Naive B cell (primary cell): ENCODE measurements around the gene ATXN7L2. TPM values are rescaled to one million over a fixed set of nuclear protein-coding genes. Genes with fewer than 3 reads are reported as not detected.

Experiments
- ATAC-seq, 2 donors: fragments of 150-1000 bp; cut with Tn5 transposase; 2 replicates each; pipeline ENCODE4 v1.10.0; 2021; ENCODE audit warnings: low read depth in 2 of 2, mild to moderate bottlenecking in 2 of 2, moderate library complexity in 2 of 2
- DNase-seq: peaks from one replicate; pipeline ENCODE4 v3.0.0; 2022
- H3K27ac Mint-ChIP-seq, 6 donors: one replicate each; pipeline ENCODE4 v1.8.0; 2020 to 2022; ENCODE audit warnings: mild to moderate bottlenecking in 6 of 6, mixed read lengths in 6 of 6, moderate library complexity in 5 of 6, inconsistent platforms in 2 of 6
- H3K27me3 Mint-ChIP-seq, 3 donors: one replicate each; pipeline ENCODE4 v1.8.0; 2021 to 2022; ENCODE audit warnings: mixed read lengths in 3 of 3, mild to moderate bottlenecking in 1 of 3
- H3K36me3 Mint-ChIP-seq, 2 donors: one replicate each; pipeline ENCODE4 v1.8.0; 2020 to 2022; ENCODE audit warnings: mixed read lengths in 2 of 2, inconsistent platforms in 1 of 2, mild to moderate bottlenecking in 1 of 2
- H3K4me1 Mint-ChIP-seq, 3 donors: one replicate each; pipeline ENCODE4 v1.8.0; 2020 to 2022; ENCODE audit warnings: mixed read lengths in 3 of 3, inconsistent platforms in 1 of 3, mild to moderate bottlenecking in 1 of 3, moderate library complexity in 1 of 3
- H3K4me3 Mint-ChIP-seq, 8 donors: one replicate each; pipeline ENCODE4 v1.8.0; 2020 to 2022; ENCODE audit warnings: mild to moderate bottlenecking in 8 of 8, mixed read lengths in 8 of 8, moderate library complexity in 8 of 8, inconsistent platforms in 2 of 8
- H3K9me3 Mint-ChIP-seq, 7 donors: one replicate each; pipeline ENCODE4 v1.8.0; 2020 to 2022; ENCODE audit warnings: mixed read lengths in 7 of 7, mild to moderate bottlenecking in 5 of 7, inconsistent platforms in 2 of 7, moderate library complexity in 1 of 7
- polyA plus RNA-seq, 6 donors: library from polyadenylated mRNA; unstranded; fragments of 300-500 nt; fragmentation: Illumina TruSeq; gene quantifications; one replicate each; pipeline ENCODE4 v1.2.3, GENCODE V29; 2021; ENCODE audit warnings: low read depth in 6 of 6

The ATXN7L2 gene
- polyA plus RNA-seq, 6 donors from 2014 or later: 3.0 to 9.2 (median 5.2) TPM

- DNase-seq (no peak), ATAC-seq (no peak)
- Mint-ChIP-seq H3K4me1 (peaks cover 0 to 17% (median 10%) of the 10 kb centered on the region in 3 donors), H3K9me3 (no peaks in the 10 kb centered on the region), H3K27me3 (peaks cover 4 to 31% (median 9%) of the 10 kb centered on the region in 3 donors), H3K4me3 (no peak overlapping the region), H3K27ac (peak overlapping the region in 2 of 6 donors; percentile 7 to 19), H3K36me3 (no peaks in the 10 kb centered on the region)
These were observed 44.4 kb downstream of the ATXN7L2 start for GRCh38 chr1:109527846-109528695.

DNA sequence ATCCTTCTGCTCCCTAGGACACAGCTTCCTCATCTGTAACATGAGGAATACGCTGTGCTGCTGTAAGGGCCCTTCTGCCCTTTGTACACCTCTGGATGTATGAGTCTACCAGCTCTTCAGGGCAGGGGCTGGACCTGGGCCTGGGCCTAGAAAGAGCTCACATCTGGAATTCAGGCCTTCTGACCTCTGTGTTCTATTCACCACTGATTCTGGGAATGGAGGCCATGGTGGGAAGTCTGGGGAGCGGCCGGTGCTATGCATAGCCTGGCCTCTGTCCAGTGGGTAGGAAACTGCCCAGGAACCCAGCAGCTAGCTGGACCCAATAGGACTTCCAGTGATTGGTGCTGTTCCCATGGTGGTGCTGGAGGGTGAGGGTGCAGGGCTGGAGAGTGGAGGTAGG, 45.0 kb downstream of the ATXN7L2 start:
- peaks cover 4 to 28% (median 8%) of the 10 kb centered on the region in 3 donors for H3K27me3 Mint-ChIP-seq
- no peak overlapping the region for H3K4me3 Mint-ChIP-seq
- DNase-seq (no peak), ATAC-seq (no peak)
- no peaks in the 10 kb centered on the region for H3K36me3 Mint-ChIP-seq
- H3K27ac Mint-ChIP-seq: no peak overlapping the region
- H3K4me1 Mint-ChIP-seq: peaks cover 0 to 17% (median 10%) of the 10 kb centered on the region in 3 donors
- H3K9me3 Mint-ChIP-seq: no peaks in the 10 kb centered on the region

- Mint-ChIP-seq H3K36me3 (no peaks in the 10 kb centered on the region), H3K4me3 (no peak overlapping the region), H3K4me1 (peaks cover 0 to 17% (median 10%) of the 10 kb centered on the region in 3 donors), H3K27ac (peak overlapping the region in 2 of 6 donors; percentile 32 to 77), H3K27me3 (peaks cover 4 to 24% (median 8%) of the 10 kb centered on the region in 3 donors), H3K9me3 (no peaks in the 10 kb centered on the region)
- no peak for DNase-seq
- no peak for ATAC-seq
These were observed 46.3 kb downstream of the ATXN7L2 start for GRCh38 chr1:109529881-109530456.

- H3K36me3 Mint-ChIP-seq: no peaks in the 10 kb centered on the region
- H3K4me1 Mint-ChIP-seq: peaks cover 0 to 17% (median 10%) of the 10 kb centered on the region in 3 donors
- no peak overlapping the region for H3K4me3 Mint-ChIP-seq
- peaks cover 4 to 23% (median 8%) of the 10 kb centered on the region in 3 donors for H3K27me3 Mint-ChIP-seq
- no peaks in the 10 kb centered on the region for H3K9me3 Mint-ChIP-seq
- ATAC-seq: no peak
- no peak overlapping the region for H3K27ac Mint-ChIP-seq
- DNase-seq: no peak
These were observed 46.9 kb downstream of the ATXN7L2 start for GRCh38 chr1:109530457-109531087.

GRCh38 chr1:109531380-109531779, 47.7 kb downstream of the ATXN7L2 start:
- DNase-seq: no peak
- no peaks in the 10 kb centered on the region for H3K9me3 Mint-ChIP-seq
- ATAC-seq: no peak
- H3K27me3 Mint-ChIP-seq: peaks cover 0 to 17% (median under 1%) of the 10 kb centered on the region in 3 donors
- H3K27ac Mint-ChIP-seq: no peak overlapping the region
- H3K4me1 Mint-ChIP-seq: peaks cover 0 to 17% (median 10%) of the 10 kb centered on the region in 3 donors
- no peak overlapping the region for H3K4me3 Mint-ChIP-seq
- no peaks in the 10 kb centered on the region for H3K36me3 Mint-ChIP-seq

GRCh38 chr1:109531826-109532364, 48.2 kb downstream of the ATXN7L2 start:
- DNase-seq: no peak
- Mint-ChIP-seq H3K4me1 (peaks cover 0 to 17% (median 10%) of the 10 kb centered on the region in 3 donors), H3K4me3 (peak overlapping the region in 4 of 8 donors; percentile 77 to 89 (median 83)), H3K27me3 (peaks cover 0 to 17% (median 0%) of the 10 kb centered on the region in 3 donors), H3K9me3 (no peaks in the 10 kb centered on the region), H3K27ac (no peak overlapping the region), H3K36me3 (no peaks in the 10 kb centered on the region)
- no peak for ATAC-seq

DNA sequence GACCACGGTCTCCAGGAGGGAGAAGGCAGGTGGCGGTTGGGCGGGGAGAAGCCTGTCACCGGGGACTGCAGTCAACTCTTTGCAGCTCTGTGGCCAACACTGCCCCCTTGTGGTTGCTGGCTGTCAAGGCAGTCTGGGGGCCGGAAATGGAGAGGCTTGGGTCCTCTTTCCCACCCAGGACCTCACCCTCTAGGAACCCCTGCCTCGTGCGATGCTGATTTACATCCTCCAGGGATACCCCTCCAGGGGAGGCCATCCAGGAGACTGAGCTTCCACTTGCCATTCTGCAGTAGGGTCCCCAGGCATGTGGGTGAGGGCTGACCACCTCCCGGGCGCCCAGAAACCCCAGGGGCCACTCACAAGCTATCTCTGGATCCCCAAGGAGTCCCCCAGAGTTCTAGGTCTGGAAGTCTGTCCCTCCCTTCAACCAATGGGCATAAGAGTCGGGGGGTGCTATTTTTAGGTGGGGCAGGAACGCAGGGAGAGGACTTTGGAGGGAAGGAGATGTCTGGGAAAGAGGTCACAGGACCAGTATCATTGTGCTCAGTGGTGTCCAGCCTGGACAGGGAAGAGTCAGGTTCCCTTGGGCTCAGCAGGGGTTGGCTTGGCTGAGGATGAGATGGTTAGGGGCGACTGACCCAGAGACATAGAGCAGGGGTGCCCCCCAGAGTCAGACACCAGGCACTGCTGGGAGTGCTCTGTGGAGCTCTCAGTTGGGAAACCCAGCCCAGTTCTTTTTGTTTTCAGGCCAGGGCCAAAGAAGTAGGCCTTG, 48.8 kb downstream of the ATXN7L2 start:
- Mint-ChIP-seq H3K27me3 (peaks cover 0 to 12% (median 0%) of the 10 kb centered on the region in 3 donors), H3K36me3 (no peaks in the 10 kb centered on the region), H3K9me3 (no peaks in the 10 kb centered on the region), H3K4me3 (peak overlapping the region; percentile 65 to 93 (median 84)), H3K4me1 (peaks cover 0 to 17% (median 10%) of the 10 kb centered on the region in 3 donors), H3K27ac (peak overlapping the region in 5 of 6 donors; percentile 51 to 88 (median 84))
- peak; percentile 82 for DNase-seq
- peak; percentile 87 to 92 for ATAC-seq

DNA sequence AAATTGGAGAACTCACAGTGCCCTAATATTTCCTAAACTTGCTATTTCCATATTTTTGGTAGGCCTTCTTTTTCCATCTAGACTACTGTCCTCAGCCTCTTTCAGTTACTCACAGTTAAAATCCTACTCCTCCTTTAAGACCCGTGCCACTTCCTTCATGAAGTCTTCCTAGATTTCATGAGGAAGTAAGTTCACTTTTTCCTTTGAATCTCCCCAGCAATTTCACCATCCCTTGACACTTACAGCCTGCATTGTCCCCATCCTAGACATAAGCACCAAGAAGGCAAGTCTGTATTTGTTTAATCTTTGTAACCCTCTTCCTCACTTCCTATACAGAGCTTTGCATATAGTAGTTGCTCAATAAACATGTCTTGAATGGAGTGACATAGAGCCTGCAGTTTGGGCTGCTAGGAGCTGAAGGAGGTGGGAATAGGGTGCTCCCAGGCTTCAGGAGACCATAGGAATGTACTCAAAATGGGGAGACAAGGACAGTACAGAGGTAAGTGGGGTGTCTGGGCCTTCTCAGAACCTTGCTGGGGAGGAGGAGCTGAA, 50.7 kb downstream of the ATXN7L2 start:
- H3K9me3 Mint-ChIP-seq: no peaks in the 10 kb centered on the region
- H3K27ac Mint-ChIP-seq: no peak overlapping the region
- no peak for ATAC-seq

DNA sequence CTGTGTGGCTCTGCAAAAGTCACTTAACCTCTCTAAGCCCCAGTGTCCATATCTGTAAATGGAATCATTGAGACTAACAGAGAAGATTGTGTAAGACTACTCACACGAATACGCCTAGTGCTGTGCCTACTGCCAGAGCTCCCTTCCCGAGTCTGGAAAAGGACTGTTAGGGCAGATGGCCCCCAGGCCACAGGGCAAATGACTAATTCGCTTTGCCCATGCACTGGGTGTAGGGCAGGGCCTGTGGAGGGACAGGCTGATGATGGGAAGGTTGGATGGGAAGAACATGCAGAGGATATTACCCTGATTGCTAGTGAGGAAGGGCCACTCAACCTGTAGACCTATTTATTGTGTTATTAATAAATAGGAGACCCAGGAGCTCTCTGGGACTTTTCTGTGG, 51.8 kb downstream of the ATXN7L2 start:
- H3K4me3 Mint-ChIP-seq: no peak overlapping the region
- peaks cover 0 to 6% (median 0%) of the 10 kb centered on the region in 3 donors for H3K27me3 Mint-ChIP-seq

More for the DNA sequence above, 50.7 kb downstream of the ATXN7L2 start:
- no peaks in the 10 kb centered on the region for H3K36me3 Mint-ChIP-seq
- H3K4me1 Mint-ChIP-seq: peaks cover 0 to 17% (median 10%) of the 10 kb centered on the region in 3 donors
- H3K4me3 Mint-ChIP-seq: peak overlapping the region in 2 of 8 donors; percentile 2 to 61
- DNase-seq: no peak
- peaks cover 0 to 6% (median 0%) of the 10 kb centered on the region in 3 donors for H3K27me3 Mint-ChIP-seq

DNA sequence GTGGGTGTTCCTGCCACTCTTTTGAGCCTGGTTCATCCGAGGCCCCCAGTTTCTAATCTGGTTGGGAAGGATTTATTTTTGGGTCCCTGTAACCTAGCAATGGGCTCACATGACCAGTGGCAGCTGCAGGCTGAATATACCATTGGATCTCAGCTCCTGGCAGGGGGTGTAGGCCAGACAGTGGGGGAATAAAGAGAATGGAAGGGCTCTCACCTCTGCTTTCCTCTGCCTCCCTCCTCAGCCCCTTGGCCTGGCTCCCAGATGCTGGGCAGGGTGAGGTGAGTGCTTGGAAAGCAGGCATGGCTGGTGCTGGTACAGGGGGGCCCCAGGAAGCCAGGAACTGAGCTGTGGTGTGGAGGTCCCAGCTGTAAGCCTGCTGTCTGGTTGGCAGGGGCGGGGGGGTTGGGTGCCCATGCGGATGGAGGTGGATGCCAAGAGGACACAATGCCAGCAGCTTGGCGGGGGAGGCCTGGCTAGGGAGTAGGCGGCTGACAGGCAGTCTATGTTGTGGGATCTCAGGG, 52.3 kb downstream of the ATXN7L2 start:
- H3K36me3 Mint-ChIP-seq: no peaks in the 10 kb centered on the region
- DNase-seq (no peak), ATAC-seq (no peak)
- no peak overlapping the region for H3K4me3 Mint-ChIP-seq
- peak overlapping the region in 1 of 6 donors; percentile 11 for H3K27ac Mint-ChIP-seq
- H3K9me3 Mint-ChIP-seq: no peaks in the 10 kb centered on the region
- H3K4me1 Mint-ChIP-seq: peaks cover 0 to 17% (median 10%) of the 10 kb centered on the region in 3 donors
- peaks cover 0 to 3% (median 0%) of the 10 kb centered on the region in 3 donors for H3K27me3 Mint-ChIP-seq

More for the DNA sequence above, 51.8 kb downstream of the ATXN7L2 start:
- Mint-ChIP-seq H3K36me3 (no peaks in the 10 kb centered on the region), H3K4me1 (peaks cover 0 to 17% (median 10%) of the 10 kb centered on the region in 3 donors), H3K9me3 (no peaks in the 10 kb centered on the region), H3K27ac (peak overlapping the region in 1 of 6 donors; percentile 81)
- DNase-seq (no peak), ATAC-seq (no peak)

DNA sequence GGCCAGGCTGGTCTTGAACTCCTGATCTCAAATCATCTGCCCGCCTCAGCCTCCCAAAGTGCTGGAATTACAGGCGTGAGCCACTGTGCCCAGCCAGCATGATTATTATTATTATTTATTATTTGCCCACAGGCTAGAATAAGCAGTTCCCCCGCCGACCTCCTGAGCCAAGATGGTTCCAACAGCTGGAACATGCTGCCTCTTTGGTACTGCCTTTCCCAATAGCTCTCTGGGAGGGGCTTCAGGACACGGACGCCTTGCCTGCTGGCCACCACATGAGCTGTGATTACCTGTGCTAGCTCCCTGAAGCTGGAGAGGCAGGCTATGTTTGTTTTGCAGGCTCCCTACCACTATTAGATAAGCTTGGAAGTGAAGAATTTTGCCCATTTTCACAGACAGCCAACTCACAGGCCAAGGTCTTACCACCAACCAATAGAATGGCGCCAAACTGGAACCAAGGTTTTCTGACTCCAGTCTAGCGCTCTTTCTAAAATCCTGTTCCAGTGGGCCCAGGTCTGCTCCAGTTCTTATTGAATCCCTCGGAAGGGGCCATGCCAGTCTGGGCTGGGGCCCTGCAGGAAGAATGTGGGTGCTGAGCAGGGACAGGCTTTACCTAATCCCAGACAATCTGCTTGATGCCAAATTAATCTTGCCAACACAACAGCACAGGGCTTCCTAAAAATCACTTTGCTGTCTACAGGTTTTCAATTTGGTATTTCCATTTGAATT, 53.9 kb downstream of the ATXN7L2 start:
- Mint-ChIP-seq H3K27ac (no peak overlapping the region), H3K36me3 (no peaks in the 10 kb centered on the region), H3K9me3 (no peaks in the 10 kb centered on the region), H3K27me3 (no peaks in the 10 kb centered on the region), H3K4me3 (no peak overlapping the region), H3K4me1 (peaks cover 0 to 4% (median 2%) of the 10 kb centered on the region in 3 donors)
- ATAC-seq (no peak), DNase-seq (no peak)
